ENCODE measurements around the gene ASCL2. TPM values are rescaled to one million over a fixed set of nuclear protein-coding genes. Genes with fewer than 3 reads are reported as not detected.

The ASCL2 gene
- total RNA-seq, 1 donor from 2014 or later: not detected

DNA sequence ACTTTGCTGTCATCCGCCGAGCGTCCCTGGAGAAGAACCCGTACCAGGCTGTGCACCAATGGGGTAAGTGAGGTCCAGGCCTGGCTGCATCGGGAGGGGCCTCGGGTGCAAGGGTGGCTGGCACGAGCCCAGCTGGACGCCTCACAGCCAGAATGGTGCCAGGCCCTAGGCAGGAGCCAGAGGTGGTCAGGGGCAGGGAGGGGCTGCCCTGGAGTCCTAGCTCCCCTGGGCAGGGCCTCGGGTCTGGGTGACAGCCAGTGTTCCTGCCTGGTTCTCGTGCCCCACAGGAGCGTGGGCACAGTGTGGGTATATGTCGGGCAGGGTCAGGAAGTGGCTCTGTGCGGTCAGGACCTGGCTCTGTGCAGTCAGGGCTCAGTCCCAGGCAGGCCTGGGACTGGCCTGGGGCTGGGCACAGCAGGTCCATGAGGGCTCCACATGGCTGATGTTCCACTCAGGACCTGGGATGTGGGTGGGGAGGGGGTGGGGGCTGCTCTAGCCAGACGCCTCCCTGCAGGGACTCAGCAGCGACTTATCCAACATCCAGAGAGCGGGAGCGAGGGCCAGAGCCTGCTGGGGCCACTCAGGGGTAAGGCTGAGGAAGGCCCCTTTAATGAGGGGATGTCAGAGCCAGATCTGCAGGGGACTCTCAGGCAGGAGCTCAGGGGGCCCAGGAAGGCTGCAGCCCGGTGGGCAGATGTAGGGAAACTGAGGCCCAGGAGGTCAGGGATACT, 32.7 kb upstream of the ASCL2 start:
- peak overlapping the region; percentile 47 to 67 for H3K27ac ChIP-seq
- H3K27me3 ChIP-seq: no peaks in the 10 kb centered on the region
- no peaks in the 10 kb centered on the region for H3K9me3 ChIP-seq
- DNase-seq (ENCODE audit: low spot score in 2 of 2): no peak
- H3K4me3 ChIP-seq: peak overlapping the region in 1 of 2 donors; percentile 26
- H3K4me1 ChIP-seq: peaks cover 32 to 44% of the 10 kb centered on the region in 2 donors
- TF ChIP-seq, protein P1, sequence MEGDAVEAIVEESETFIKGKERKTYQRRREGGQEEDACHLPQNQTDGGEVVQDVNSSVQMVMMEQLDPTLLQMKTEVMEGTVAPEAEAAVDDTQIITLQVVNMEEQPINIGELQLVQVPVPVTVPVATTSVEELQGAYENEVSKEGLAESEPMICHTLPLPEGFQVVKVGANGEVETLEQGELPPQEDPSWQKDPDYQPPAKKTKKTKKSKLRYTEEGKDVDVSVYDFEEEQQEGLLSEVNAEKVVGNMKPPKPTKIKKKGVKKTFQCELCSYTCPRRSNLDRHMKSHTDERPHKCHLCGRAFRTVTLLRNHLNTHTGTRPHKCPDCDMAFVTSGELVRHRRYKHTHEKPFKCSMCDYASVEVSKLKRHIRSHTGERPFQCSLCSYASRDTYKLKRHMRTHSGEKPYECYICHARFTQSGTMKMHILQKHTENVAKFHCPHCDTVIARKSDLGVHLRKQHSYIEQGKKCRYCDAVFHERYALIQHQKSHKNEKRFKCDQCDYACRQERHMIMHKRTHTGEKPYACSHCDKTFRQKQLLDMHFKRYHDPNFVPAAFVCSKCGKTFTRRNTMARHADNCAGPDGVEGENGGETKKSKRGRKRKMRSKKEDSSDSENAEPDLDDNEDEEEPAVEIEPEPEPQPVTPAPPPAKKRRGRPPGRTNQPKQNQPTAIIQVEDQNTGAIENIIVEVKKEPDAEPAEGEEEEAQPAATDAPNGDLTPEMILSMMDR (IDR thresholded peaks at IDR 0.05): no peak
- H3K36me3 ChIP-seq: no peaks in the 10 kb centered on the region
- intact Hi-C loops (cut with DNase I): loop anchor here (5.0 kb wide), 1 partner anchor 106 kb away; no protein-coding TSS in a partner anchor

- Histone ChIP-seq H3K27me3 (no peaks in the 10 kb centered on the region), H3K9me3 (no peaks in the 10 kb centered on the region), H3K36me3 (no peaks in the 10 kb centered on the region), H3K4me3 (peak overlapping the region in 1 of 2 donors; percentile 26), H3K4me1 (peaks cover 32 to 44% of the 10 kb centered on the region in 2 donors), H3K27ac (peak overlapping the region; percentile 47 to 67)
- DNase-seq (ENCODE audit: low spot score in 2 of 2): peak in 1 of 2 donors; percentile 52
- intact Hi-C loops (cut with DNase I): loop anchor here (5.0 kb wide), 1 partner anchor 105 kb away; no protein-coding TSS in a partner anchor
- TF ChIP-seq, protein P1 (IDR thresholded peaks at IDR 0.05): no peak
Measured at GRCh38 chr11:2302306-2302895, 32.0 kb upstream of the ASCL2 start.

DNA sequence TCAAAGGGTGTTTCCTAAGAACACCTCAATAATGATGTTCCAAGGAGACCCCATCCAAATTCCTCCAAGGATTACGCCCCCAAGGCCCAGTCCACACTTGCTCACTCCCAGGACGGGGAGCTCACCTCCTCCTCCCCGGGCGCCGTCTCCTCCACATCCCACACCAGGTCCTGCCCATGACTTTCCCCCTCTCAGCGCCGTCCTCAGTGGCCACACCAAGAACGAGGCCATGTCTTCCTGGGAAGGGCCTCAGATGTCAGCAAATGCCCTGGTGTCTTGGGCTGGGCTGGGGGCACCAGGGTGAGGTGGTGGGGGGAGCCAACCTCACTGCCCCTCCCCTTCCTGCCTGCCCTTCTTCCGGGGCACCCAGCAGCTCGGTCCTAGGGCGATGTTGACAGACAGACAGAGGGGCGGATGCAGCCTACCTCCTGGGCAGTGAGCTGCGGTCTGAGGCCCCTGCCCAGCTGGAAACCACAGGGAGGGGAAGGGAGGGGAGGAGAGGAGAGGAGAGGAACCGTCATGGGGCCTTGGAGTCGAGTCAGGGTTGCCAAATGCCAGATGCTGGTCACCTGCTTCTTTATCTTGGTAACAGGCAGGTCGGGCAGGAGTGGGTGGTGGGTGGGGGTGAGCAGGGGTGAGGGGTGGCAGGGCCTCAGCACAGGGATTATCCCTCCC, 31.4 kb upstream of the ASCL2 start, which contains the start of the genes C11orf21 and TSPAN32:
TSS of gene C11orf21 (minus strand) at position 288 of the 675 bp plus-strand sequence. CDS start at position 178, 110 bp downstream.
TSS of gene TSPAN32 (plus strand) at position 383 of the 675 bp plus-strand sequence. CDS start at position 520, 137 bp downstream.
- Histone ChIP-seq H3K9me3 (no peaks in the 10 kb centered on the region), H3K4me3 (peak within 1 kb of the TSS in 1 of 2 donors; percentile 26), H3K4me1 (peaks cover 28 to 39% of the 10 kb centered on the region in 2 donors), H3K27ac (peak within 1 kb of the TSS; percentile 47 to 67), H3K36me3 (no peaks in the 10 kb centered on the region), H3K27me3 (no peaks in the 10 kb centered on the region)
- TF ChIP-seq, protein P1 (IDR thresholded peaks at IDR 0.05): no peak
- intact Hi-C loops (cut with DNase I): loop anchor here (5.0 kb wide), 1 partner anchor 104 kb away; no protein-coding TSS in a partner anchor
- DNase-seq (ENCODE audit: low spot score in 2 of 2): peak in 1 of 2 donors; percentile 65

DNA sequence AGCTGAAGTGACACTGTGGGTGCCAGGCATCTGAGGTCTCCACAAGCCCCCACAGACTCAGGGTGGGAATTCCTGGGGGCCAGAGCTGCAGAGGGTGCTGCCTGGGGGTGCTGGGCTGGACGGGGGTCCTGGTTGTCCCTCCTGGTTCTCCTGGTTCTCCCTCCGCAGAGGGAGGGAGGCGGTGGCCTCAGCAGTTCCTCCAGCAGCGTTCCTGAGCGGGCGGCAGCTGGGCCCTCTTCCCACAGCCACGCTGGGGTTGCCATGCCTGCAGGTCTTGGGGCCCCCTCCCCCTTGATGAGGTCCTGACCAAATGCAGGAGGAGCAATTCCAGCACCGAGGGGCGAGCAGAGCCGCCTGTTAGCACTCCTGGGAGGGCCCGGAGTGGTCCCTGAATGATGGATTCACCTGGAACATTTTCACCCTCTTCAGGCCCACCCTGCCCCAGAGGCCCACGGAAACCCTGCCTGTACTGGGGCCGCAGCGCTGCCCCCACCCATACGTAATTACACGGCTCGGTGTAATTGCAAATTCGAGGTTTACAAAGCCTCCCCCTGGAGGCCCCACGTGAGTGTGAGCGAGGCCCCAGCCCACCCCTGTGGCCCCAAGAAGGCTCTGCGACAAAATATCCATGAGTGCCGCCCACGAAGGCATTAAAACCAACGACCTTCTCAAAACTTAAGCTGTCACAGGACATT, 30.7 kb upstream of the ASCL2 start:
- peaks cover 25 to 35% of the 10 kb centered on the region in 2 donors for H3K4me1 ChIP-seq
- H3K36me3 ChIP-seq: no peaks in the 10 kb centered on the region
- TF ChIP-seq, protein P1 (IDR thresholded peaks at IDR 0.05): no peak
- peak in 1 of 2 donors; percentile 51 for DNase-seq (ENCODE audit: low spot score in 2 of 2)
- H3K27me3 ChIP-seq: no peaks in the 10 kb centered on the region
- no peak overlapping the region for H3K27ac ChIP-seq
- intact Hi-C loops (cut with DNase I): loop anchor here (5.0 kb wide), 1 partner anchor 104 kb away; no protein-coding TSS in a partner anchor
- H3K9me3 ChIP-seq: no peaks in the 10 kb centered on the region
- peak overlapping the region in 1 of 2 donors; percentile 14 for H3K4me3 ChIP-seq

All from ascending aorta (tissue), 2 donors.